ENCODE results near the gene TCEAL1. TPM values are rescaled to one million over a fixed set of nuclear protein-coding genes. Genes with fewer than 3 reads are reported as not detected.

Gene TCEAL1
- 33.0 and 38.7 TPM in 2 replicates for total RNA-seq

- Histone ChIP-seq H3K4me3 (ENCODE audit: insufficient read depth, low read length) (peak within 1 kb of the TSS; percentile 82), H2AFZ (ENCODE audit: low read length) (peak within 1 kb of the TSS; percentile 90), H3K27me3 (ENCODE audit: insufficient read depth, low read length) (peaks cover 13% of the 10 kb centered on the region), H3K79me2 (ENCODE audit: insufficient read depth, low read length) (peaks cover 18% of the 10 kb centered on the region), H3K27ac (ENCODE audit: low read depth, low read length) (peak within 1 kb of the TSS; percentile 74), H3K36me3 (ENCODE audit: insufficient read depth, low read length) (no peaks in the 10 kb centered on the region), H4K20me1 (ENCODE audit: insufficient read depth, low read length) (no peaks in the 10 kb centered on the region), H3K4me1 (ENCODE audit: insufficient read depth, low read length) (peaks cover 3% of the 10 kb centered on the region), H3K4me2 (ENCODE audit: insufficient read depth, low read length) (peak within 1 kb of the TSS; percentile 72), H3K9me3 (ENCODE audit: low read depth, low read length) (no peaks in the 10 kb centered on the region)
- no peak for DNase-seq (ENCODE audit: insufficient read length, low spot score, missing footprints)
- no peak for TF ChIP-seq CTCF (IDR thresholded peaks at IDR 0.05; ENCODE audit: extremely low read depth, low read depth, low read length)
Measured at GRCh38 chrX:103628386-103629317, at the start of gene TCEAL1. Gene TCEAL1 (plus strand): TSS chrX:103628975. CDS start chrX:103629917, 942 bp downstream.

DNA sequence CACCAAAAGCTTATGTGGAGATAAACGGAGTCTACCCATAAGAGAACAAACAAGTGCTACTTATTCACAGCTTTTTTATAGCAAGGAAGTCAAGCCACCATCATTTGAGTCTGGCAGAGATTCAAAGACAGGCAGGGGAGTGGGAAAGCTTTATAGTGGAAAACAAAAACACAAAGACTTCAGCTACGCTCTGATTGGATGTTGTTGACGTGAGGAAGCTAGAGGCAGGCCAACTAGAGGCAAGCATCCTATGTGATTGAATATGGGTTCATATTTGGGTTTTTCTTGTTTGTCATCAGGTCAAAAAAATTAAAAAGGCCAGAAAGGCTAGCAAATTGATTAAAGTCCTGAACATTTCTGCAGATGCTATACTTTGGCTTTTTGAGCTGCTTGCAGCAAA, 44.2 kb upstream of the TCEAL1 start:
- DNase-seq (ENCODE audit: insufficient read length, low spot score, missing footprints) = no peak
- H3K4me1 ChIP-seq (ENCODE audit: insufficient read depth, low read length) = peaks cover 3% of the 10 kb centered on the region
- peak overlapping the region; percentile 79 for H3K4me2 ChIP-seq (ENCODE audit: insufficient read depth, low read length)
- H4K20me1 ChIP-seq (ENCODE audit: insufficient read depth, low read length) = peaks cover 3% of the 10 kb centered on the region
- TF ChIP-seq CTCF (IDR thresholded peaks at IDR 0.05; ENCODE audit: extremely low read depth, low read depth, low read length) = no peak
- H3K36me3 ChIP-seq (ENCODE audit: insufficient read depth, low read length) = peaks cover 15% of the 10 kb centered on the region
- H3K79me2 ChIP-seq (ENCODE audit: insufficient read depth, low read length) = peaks cover 26% of the 10 kb centered on the region
- H3K27me3 ChIP-seq (ENCODE audit: insufficient read depth, low read length) = no peaks in the 10 kb centered on the region
- no peak overlapping the region for H3K27ac ChIP-seq (ENCODE audit: low read depth, low read length)
- H3K4me3 ChIP-seq (ENCODE audit: insufficient read depth, low read length) = peak overlapping the region; percentile 9
- no peaks in the 10 kb centered on the region for H3K9me3 ChIP-seq (ENCODE audit: low read depth, low read length)
- H2AFZ ChIP-seq (ENCODE audit: low read length) = no peak overlapping the region

- Histone ChIP-seq H3K27ac (ENCODE audit: low read depth, low read length) (peak within 1 kb of the TSS; percentile 58), H3K9me3 (ENCODE audit: low read depth, low read length) (no peaks in the 10 kb centered on the region), H2AFZ (ENCODE audit: low read length) (peak within 1 kb of the TSS; percentile 93), H3K79me2 (ENCODE audit: insufficient read depth, low read length) (peaks cover 26% of the 10 kb centered on the region), H3K36me3 (ENCODE audit: insufficient read depth, low read length) (peaks cover 15% of the 10 kb centered on the region), H3K4me1 (ENCODE audit: insufficient read depth, low read length) (peaks cover 3% of the 10 kb centered on the region), H3K4me3 (ENCODE audit: insufficient read depth, low read length) (peak within 1 kb of the TSS; percentile 82), H3K27me3 (ENCODE audit: insufficient read depth, low read length) (no peaks in the 10 kb centered on the region), H4K20me1 (ENCODE audit: insufficient read depth, low read length) (peaks cover 3% of the 10 kb centered on the region), H3K4me2 (ENCODE audit: insufficient read depth, low read length) (peak within 1 kb of the TSS; percentile 79)
- TF ChIP-seq CTCF (IDR thresholded peaks at IDR 0.05; ENCODE audit: extremely low read depth, low read depth, low read length) = no peak
- DNase-seq (ENCODE audit: insufficient read length, low spot score, missing footprints) = peak; percentile 65
Measured at GRCh38 chrX:103585411-103586313, 43.1 kb upstream of the TCEAL1 start, which contains the start of gene TCEAL4. Gene TCEAL4 (plus strand): TSS chrX:103585515. CDS start chrX:103586676, 1,161 bp downstream.

Measured in osteoblast (primary cell).